HepG2 (cell line): ENCODE data around the gene S100A12. TPM values are rescaled to one million over a fixed set of nuclear protein-coding genes. Genes with fewer than 3 reads are reported as not detected.
"Not testable (repeated sequence)": the region's sequence is repeated elsewhere in the genome, so short reads cannot be mapped to it uniquely, and the experiment has no call there.

Source experiments
- ATAC-seq: fragments of 200-7000 bp; cut with Tn5 transposase; 3 replicates; pipeline ENCODE4 v1.9.1; 2020; ENCODE audit warnings: mild to moderate bottlenecking, moderate library complexity
- BruUV-seq: library from RNA; stranded (reverse); fragments of 400-500 nt; replicated peaks from 2 replicates; lab custom pipeline; 2021; lab: Mats Ljungman, UMichigan
- CTCF ChIA-PET: fragments of 300-600 bp; formaldehyde crosslinking; extraction: SDS; loops from one replicate; lab custom pipeline; 2021; ENCODE audit warnings: low total read pairs, inconsistent platforms, low intra/inter-chr PET ratio; lab: Yijun Ruan, JAX
- POLR2A ChIA-PET: fragments of 350-600 bp; sonication (Branson Sonifier 250); formaldehyde crosslinking; loops from one replicate; lab custom pipeline; 2020; ENCODE audit warnings: antibody characterized with exemption, inconsistent platforms; lab: Yijun Ruan, JAX
- DNase-seq: peaks from one replicate; pipeline ENCODE4 v3.0.0-alpha.2; 2015; ENCODE audit warnings: low spot score
- FAIRE-seq: peaks from 3 replicates; lab custom pipeline; 2011; peaks lifted over from hg19 to GRCh38; lab: Jason Lieb, UNC
- H2AFZ ChIP-seq: one replicate; pipeline ENCODE4 v1.6.1; 2011; ENCODE audit warnings: low read length, inconsistent platforms
- H3K27ac ChIP-seq: fragments of 300-600 bp; 3 replicates; pipeline ENCODE4 v1.8.0; 2011; ENCODE audit warnings: mixed run types, mild to moderate bottlenecking, mixed read lengths, low read length, inconsistent platforms; ENCODE audit not compliant: insufficient read depth; ENCODE audit errors: extremely low read length
- H3K27me3 ChIP-seq, 2 experiments: fragments of 200-600 bp in 1 of 2; 2 replicates in 1 of 2; 3 replicates in 1 of 2; pipeline versions ENCODE4 v1.6.0 to v1.8.0; 2011; ENCODE audit warnings: low read length in 2 of 2, mild to moderate bottlenecking in 2 of 2, moderate library complexity in 2 of 2, inconsistent platforms in 1 of 2; ENCODE audit not compliant: insufficient read depth in 2 of 2, control insufficient read depth in 1 of 2
- H3K36me3 ChIP-seq, 2 experiments: fragments of 200-600 bp in 1 of 2; replicated peaks in 1 of 2; 2 replicates in 1 of 2; 3 replicates in 1 of 2; pipeline versions ENCODE4 v1.5.1 to v1.8.0; 2011; ENCODE audit warnings: low read length in 2 of 2, inconsistent platforms in 1 of 2; ENCODE audit not compliant: insufficient read depth in 2 of 2, control insufficient read depth in 1 of 2
- H3K4me1 ChIP-seq: 2 replicates; pipeline ENCODE4 v1.5.1; 2012; ENCODE audit warnings: low read length, inconsistent platforms; ENCODE audit not compliant: insufficient read depth
- H3K4me2 ChIP-seq: 2 replicates; pipeline ENCODE4 v1.6.0; 2011; ENCODE audit warnings: low read depth, low read length, inconsistent platforms
- H3K4me3 ChIP-seq, 3 experiments: fragments of 200-600 bp in 1 of 3; sonication (generic), shearing (Covaris generic) in 1 of 3; replicated peaks in 1 of 3; 2 replicates each; pipeline ENCODE4 v1.5.1; 2011 to 2016; ENCODE audit warnings: low read length in 3 of 3, inconsistent platforms in 2 of 3, low read depth in 2 of 3, mild to moderate bottlenecking in 2 of 3, control low read depth in 1 of 3, mixed read lengths in 1 of 3; ENCODE audit not compliant: insufficient read depth in 1 of 3
- H3K79me2 ChIP-seq: one replicate; pipeline ENCODE4 v1.6.1; 2011; ENCODE audit warnings: low read length, inconsistent platforms; ENCODE audit not compliant: insufficient read depth
- H3K9ac ChIP-seq: 2 replicates; pipeline ENCODE4 v1.6.0; 2011; ENCODE audit warnings: mild to moderate bottlenecking, low read depth, low read length, inconsistent platforms; ENCODE audit not compliant: insufficient read depth
- H3K9me3 ChIP-seq: 2 replicates; pipeline ENCODE4 v1.5.1; 2012; ENCODE audit warnings: mild to moderate bottlenecking, low read length
- H4K20me1 ChIP-seq: 2 replicates; pipeline ENCODE4 v1.6.0; 2011; ENCODE audit warnings: inconsistent platforms, mild to moderate bottlenecking, low read length, moderate library complexity; ENCODE audit not compliant: insufficient read depth
- ATF1 ChIP-seq: IDR thresholded peaks from 2 replicates; pipeline ENCODE4 v1.6.1; 2016; ENCODE audit warnings: mild to moderate bottlenecking, control low read depth
- HDAC2 ChIP-seq: sonication (generic); formaldehyde crosslinking; IDR thresholded peaks from 2 replicates; pipeline ENCODE4 v1.4.0; 2020; ENCODE audit warnings: missing genetic modification reagents
- KDM5B ChIP-seq: sonication (generic); formaldehyde crosslinking; IDR thresholded peaks from 2 replicates; pipeline ENCODE4 v1.4.0; 2020; ENCODE audit warnings: missing genetic modification reagents, mild to moderate bottlenecking, borderline replicate concordance
- SRF ChIP-seq: IDR thresholded peaks from 2 replicates; pipeline ENCODE4 v1.6.1; 2011; ENCODE audit warnings: mild to moderate bottlenecking, low read depth, low read length, moderate library complexity
- TARDBP ChIP-seq: sonication (generic); formaldehyde crosslinking; IDR thresholded peaks from 2 replicates; pipeline ENCODE4 v1.8.0; 2022; ENCODE audit warnings: mild to moderate bottlenecking, missing genetic modification reagents
- ZBTB7B ChIP-seq: sonication (generic); formaldehyde crosslinking; IDR thresholded peaks from 2 replicates; pipeline ENCODE4 v1.4.0; 2020; ENCODE audit warnings: missing genetic modification reagents
- ZNF33A ChIP-seq: sonication (generic); formaldehyde crosslinking; IDR thresholded peaks from 2 replicates; pipeline ENCODE4 v1.5.1; 2020; ENCODE audit warnings: missing genetic modification reagents, mild to moderate bottlenecking, moderate library complexity, borderline replicate concordance
- WGBS: methylation state at CpG from one replicate; pipeline ENCODE4 v1.1.6; 2017; ENCODE audit warnings: low lambda C conversion rate; 5-methylcytosine and 5-hydroxymethylcytosine counted together
- in situ Hi-C: cut with HindIII; loops from 2 replicates; pipeline ENCODE4 v1.10.0; 2017; ENCODE audit warnings: low pct_unique_long_range_greater_than_20kb; ENCODE audit not compliant: extremely low pct_ligation_motif_present
- intact Hi-C: fragments of 100-400 bp; cut with micrococcal nuclease; formaldehyde crosslinking; loops from one replicate; pipeline ENCODE4 v1.10.0; 2022; ENCODE audit not compliant: unreplicated experiment
- polyA plus RNA-seq, 8 experiments: library from polyadenylated mRNA; depleted of rRNA in 3 of 8; stranded (reverse) in 7 of 8; unstranded in 1 of 8; fragments of >200 nt; fragmentation: Illumina TruSeq in 4 of 8; extraction: Trizol in 4 of 8; gene quantifications; 2 replicates each; pipeline versions ENCODE4 v1.2.1 to v1.2.3, GENCODE V29; 2011 to 2016; ENCODE audit warnings: low read depth in 4 of 8, missing spikeins in 1 of 8, mixed read lengths in 1 of 8; ENCODE audit not compliant: insufficient read depth in 1 of 8
- total RNA-seq, 5 experiments: library from RNA; depleted of rRNA; stranded (reverse); fragments of >200 nt; fragmentation: Illumina TruSeq; extraction: Trizol; gene quantifications; 2 replicates each; pipeline ENCODE4 v1.2.3, GENCODE V29; 2016; ENCODE audit warnings: low read depth in 1 of 5
- TF ChIP-seq, protein P1 (sequence below): sonication (generic); formaldehyde crosslinking; IDR thresholded peaks from 2 replicates; pipeline ENCODE4 v1.4.0; 2020; ENCODE audit warnings: mild to moderate bottlenecking, missing genetic modification reagents
- TF ChIP-seq, protein P2 (sequence below): sonication (generic); formaldehyde crosslinking; IDR thresholded peaks from 2 replicates; pipeline ENCODE4 v1.4.0; 2020; ENCODE audit warnings: missing genetic modification reagents

S100A12 gene
- total and polyA plus RNA-seq, 2 of the 13 experiments (the other 11 are each of a cell fraction or from before 2014, with no cell fraction given), result not detected

DNA sequence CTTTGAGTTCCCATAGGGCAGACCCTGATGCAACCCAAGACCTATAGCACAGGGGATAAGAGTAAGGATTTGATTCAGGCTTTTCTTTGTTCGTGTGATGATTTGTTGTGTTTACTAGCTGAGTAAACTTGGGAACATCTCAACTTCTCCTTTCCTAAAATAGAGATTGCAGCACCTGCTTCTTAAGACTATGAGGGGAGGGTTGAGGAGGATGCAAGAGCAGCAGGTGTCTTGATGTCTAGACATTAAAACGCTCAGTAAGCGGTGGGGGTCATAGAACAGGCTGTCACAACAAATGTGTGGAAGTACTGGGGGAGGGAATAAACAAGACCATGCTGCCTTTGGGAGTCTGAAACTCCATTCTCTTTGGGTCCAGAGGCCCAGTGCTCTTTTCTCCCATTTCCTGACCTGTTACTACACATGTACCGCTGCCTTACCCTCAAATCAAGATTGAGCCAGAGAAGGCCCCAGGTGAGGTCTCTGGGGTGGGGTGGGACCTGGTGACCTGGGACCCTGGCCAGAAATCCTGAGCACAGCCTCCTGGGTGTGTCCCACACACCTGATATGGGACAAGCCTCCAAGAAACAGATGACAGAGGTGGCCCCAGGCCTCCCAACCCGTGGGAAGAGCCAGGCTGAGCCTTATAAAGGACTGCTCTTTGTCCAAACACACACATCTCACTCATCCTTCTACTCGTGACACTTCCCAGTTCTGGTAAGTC, 40.6 kb upstream of the S100A12 start, which contains the start of gene S100A7A:
TSS of gene S100A7A (plus strand) at position 671 of the 721 bp plus-strand sequence. CDS start 1,563 bp downstream, outside the sequence.
- no peak for FAIRE-seq
- CTCF ChIA-PET, result no interaction called here
- no peak within 1 kb of the TSS for H3K4me2 ChIP-seq
- H3K9ac ChIP-seq, result no peak within 1 kb of the TSS
- no peaks in the 10 kb centered on the region for H3K4me1 ChIP-seq
- POLR2A ChIA-PET, result no interaction called here
- no peaks in the 10 kb centered on the region for H3K9me3 ChIP-seq
- no peak within 1 kb of the TSS for H3K4me3 ChIP-seq
- ATAC-seq, result no peak
- H3K27ac ChIP-seq, result no peak within 1 kb of the TSS
- WGBS, result 8% methylated on average over 5 of the region's 6 CpGs
- no peaks in the 10 kb centered on the region; a peak in 1 of 5 replicates for H3K27me3 ChIP-seq
- in situ Hi-C loops, result no loop called here
- TF ChIP-seq HDAC2 (CRISPR knock-in tag), result no peak
- TF ChIP-seq, protein P1, sequence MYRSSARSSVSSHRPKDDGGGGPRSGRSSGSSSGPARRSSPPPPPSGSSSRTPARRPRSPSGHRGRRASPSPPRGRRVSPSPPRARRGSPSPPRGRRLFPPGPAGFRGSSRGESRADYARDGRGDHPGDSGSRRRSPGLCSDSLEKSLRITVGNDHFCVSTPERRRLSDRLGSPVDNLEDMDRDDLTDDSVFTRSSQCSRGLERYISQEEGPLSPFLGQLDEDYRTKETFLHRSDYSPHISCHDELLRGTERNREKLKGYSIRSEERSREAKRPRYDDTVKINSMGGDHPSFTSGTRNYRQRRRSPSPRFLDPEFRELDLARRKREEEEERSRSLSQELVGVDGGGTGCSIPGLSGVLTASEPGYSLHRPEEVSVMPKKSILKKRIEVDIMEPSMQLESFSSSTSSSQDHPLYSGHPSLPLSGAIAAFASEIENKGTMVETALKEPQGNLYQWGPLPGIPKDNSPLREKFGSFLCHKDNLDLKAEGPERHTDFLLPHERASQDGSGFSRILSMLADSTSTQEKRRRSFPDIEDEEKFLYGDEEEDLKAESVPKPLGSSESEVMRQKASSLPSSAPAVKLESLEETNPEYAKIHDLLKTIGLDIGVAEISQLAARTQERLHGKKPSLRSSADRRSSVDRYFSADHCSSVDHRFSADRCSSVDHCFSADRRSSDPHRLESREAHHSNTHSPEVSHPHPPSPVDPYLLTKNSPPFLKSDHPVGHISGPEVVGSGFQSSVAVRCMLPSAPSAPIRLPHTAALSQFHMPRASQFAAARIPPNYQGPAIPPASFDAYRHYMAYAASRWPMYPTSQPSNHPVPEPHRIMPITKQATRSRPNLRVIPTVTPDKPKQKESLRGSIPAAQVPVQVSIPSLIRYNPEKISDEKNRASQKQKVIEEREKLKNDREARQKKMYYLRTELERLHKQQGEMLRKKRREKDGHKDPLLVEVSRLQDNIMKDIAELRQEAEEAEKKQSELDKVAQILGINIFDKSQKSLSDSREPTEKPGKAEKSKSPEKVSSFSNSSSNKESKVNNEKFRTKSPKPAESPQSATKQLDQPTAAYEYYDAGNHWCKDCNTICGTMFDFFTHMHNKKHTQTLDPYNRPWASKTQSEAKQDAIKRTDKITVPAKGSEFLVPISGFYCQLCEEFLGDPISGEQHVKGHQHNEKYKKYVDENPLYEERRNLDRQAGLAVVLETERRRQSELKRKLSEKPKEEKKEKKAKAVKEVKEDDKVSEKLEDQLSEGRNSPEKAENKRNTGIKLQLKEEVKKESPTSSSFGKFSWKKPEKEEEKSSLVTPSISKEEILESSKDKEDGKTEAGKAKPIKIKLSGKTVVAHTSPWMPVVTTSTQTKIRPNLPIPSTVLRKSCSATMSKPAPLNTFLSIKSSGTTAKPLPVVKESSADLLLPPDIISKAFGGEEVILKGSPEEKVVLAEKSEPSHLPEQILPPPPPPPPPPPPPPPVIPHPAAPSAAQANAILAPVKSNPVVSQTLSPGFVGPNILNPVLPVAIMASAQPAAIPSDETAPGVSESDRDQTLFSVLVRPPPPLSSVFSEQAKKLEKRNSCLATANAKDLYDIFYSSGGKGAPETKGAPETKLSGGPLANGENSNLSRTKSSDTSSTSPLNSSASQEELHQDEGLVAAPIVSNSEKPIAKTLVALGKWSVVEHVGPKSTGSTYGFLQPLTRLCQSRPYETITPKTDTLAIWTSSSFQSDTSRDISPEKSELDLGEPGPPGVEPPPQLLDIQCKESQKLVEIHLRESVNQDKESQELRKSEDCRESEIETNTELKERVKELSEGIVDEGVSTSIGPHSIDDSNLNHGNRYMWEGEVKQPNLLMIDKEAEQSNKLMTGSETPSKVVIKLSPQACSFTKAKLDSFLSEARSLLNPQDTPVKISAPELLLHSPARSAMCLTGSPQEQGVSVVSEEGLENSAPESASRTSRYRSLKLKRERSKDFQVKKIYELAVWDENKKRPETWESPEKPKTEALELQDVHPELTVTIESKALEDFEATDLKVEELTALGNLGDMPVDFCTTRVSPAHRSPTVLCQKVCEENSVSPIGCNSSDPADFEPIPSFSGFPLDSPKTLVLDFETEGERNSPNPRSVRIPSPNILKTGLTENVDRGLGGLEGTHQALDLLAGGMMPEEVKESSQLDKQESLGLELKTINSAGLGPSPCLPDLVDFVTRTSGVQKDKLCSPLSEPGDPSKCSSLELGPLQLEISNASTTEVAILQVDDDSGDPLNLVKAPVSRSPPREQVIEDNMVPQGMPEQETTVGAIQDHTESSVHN (CRISPR knock-in tag), result no peak
- no peak for TF ChIP-seq KDM5B (CRISPR knock-in tag)
- TF ChIP-seq ATF1 (CRISPR knock-in tag), result no peak
- TF ChIP-seq ZBTB7B, result no peak
- TF ChIP-seq, protein P2, sequence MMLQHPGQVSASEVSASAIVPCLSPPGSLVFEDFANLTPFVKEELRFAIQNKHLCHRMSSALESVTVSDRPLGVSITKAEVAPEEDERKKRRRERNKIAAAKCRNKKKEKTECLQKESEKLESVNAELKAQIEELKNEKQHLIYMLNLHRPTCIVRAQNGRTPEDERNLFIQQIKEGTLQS (CRISPR knock-in tag), result no peak
- TF ChIP-seq TARDBP, result no peak
- no peak for TF ChIP-seq SRF
- no peak for TF ChIP-seq ZNF33A (CRISPR knock-in tag)
- DNase-seq, result no peak
- intact Hi-C loops, result no loop called here
- H3K36me3 ChIP-seq, result no peaks in the 10 kb centered on the region
- BruUV-seq, result no TSS peak
- no peak within 1 kb of the TSS for H2AFZ ChIP-seq
- H4K20me1 ChIP-seq, result no peaks in the 10 kb centered on the region
- H3K79me2 ChIP-seq, result no peaks in the 10 kb centered on the region

DNA sequence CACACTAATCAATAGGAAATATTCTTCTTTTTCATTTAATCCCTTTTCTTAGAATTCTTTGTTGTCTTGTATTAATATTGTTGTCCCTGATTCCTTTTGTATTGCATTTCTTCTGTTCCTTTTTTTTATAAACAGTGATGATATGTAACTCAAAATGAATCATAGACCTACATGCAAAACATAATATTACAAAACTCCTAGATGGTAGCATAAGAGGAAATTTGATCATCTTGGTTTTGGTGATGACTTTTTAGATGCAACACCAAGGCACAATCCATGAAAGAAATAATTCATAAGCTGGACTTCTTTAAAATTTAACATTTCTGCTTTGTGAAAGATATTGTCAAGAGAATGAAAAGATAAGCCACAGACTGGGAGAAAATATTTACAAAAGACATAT, 38.5 kb upstream of the S100A12 start:
- DNase-seq, H3K9me3 ChIP-seq, intact Hi-C loops, H3K79me2 ChIP-seq, H3K4me1 ChIP-seq, ATAC-seq, in situ Hi-C loops, FAIRE-seq, H2AFZ ChIP-seq, H3K4me2 ChIP-seq, H3K27me3 ChIP-seq, CTCF ChIA-PET, H4K20me1 ChIP-seq, H3K36me3 ChIP-seq, H3K4me3 ChIP-seq, POLR2A ChIA-PET, H3K9ac ChIP-seq, BruUV-seq, H3K27ac ChIP-seq: not testable (repeated sequence)
